H9 (cell line): ENCODE measurements around the gene ZNF667. TPM values are rescaled to one million over a fixed set of nuclear protein-coding genes. Genes with fewer than 3 reads are reported as not detected.

Source experiments
- DNase-seq: peaks from one replicate; pipeline ENCODE4 v3.0.0-alpha.2; 2017
- H2AFZ ChIP-seq: one replicate; pipeline ENCODE4 v1.6.1; 2013; ENCODE audit warnings: mild to moderate bottlenecking, low read length, control low read depth, moderate library complexity
- H2AK5ac ChIP-seq: 2 replicates; pipeline ENCODE4 v1.6.1; 2013; ENCODE audit warnings: low read length, control low read depth, mixed read lengths; ENCODE audit not compliant: insufficient read length
- H2BK120ac ChIP-seq: one replicate; pipeline ENCODE4 v1.6.1; 2013; ENCODE audit warnings: low read depth, mild to moderate bottlenecking, low read length, control low read depth, inconsistent platforms; ENCODE audit not compliant: poor library complexity, severe bottlenecking
- H2BK12ac ChIP-seq: 2 replicates; pipeline ENCODE4 v1.6.1; 2013; ENCODE audit warnings: low read length, control low read depth, mixed read lengths, low read depth; ENCODE audit not compliant: insufficient read length
- H2BK15ac ChIP-seq: 2 replicates; pipeline ENCODE4 v1.6.1; 2013; ENCODE audit warnings: low read depth, low read length, control low read depth
- H2BK20ac ChIP-seq: one replicate; pipeline ENCODE4 v1.6.1; 2013; ENCODE audit warnings: low read depth, mild to moderate bottlenecking, low read length, control low read depth, inconsistent platforms; ENCODE audit not compliant: poor library complexity, severe bottlenecking
- H2BK5ac ChIP-seq: 2 replicates; pipeline ENCODE4 v1.6.1; 2013; ENCODE audit warnings: low read length, control low read depth, mixed read lengths; ENCODE audit not compliant: insufficient read length
- H3K14ac ChIP-seq: 2 replicates; pipeline ENCODE4 v1.6.1; 2013; ENCODE audit warnings: low read length, control low read depth; ENCODE audit not compliant: insufficient read depth
- H3K18ac ChIP-seq: 2 replicates; pipeline ENCODE4 v1.6.1; 2013; ENCODE audit warnings: low read depth, mild to moderate bottlenecking, mixed read lengths, low read length, control low read depth; ENCODE audit not compliant: insufficient read length
- H3K23ac ChIP-seq: 2 replicates; pipeline ENCODE4 v1.6.1; 2013; ENCODE audit warnings: low read length, control low read depth, mixed read lengths, low read depth; ENCODE audit not compliant: insufficient read length
- H3K23me2 ChIP-seq: 2 replicates; pipeline ENCODE4 v1.6.1; 2013; ENCODE audit warnings: low read depth, mild to moderate bottlenecking, mixed read lengths, low read length, control low read depth; ENCODE audit not compliant: insufficient read length, poor library complexity, severe bottlenecking
- H3K27ac ChIP-seq: 2 replicates; pipeline ENCODE4 v1.5.1; 2013; ENCODE audit warnings: low read length, control low read depth, mixed read lengths, low read depth; ENCODE audit not compliant: insufficient read length
- H3K27me3 ChIP-seq: 2 replicates; pipeline ENCODE4 v1.6.1; 2013; ENCODE audit warnings: low read length, control low read depth, inconsistent platforms; ENCODE audit not compliant: insufficient read depth
- H3K4ac ChIP-seq: 2 replicates; pipeline ENCODE4 v1.6.1; 2013; ENCODE audit warnings: low read depth, mild to moderate bottlenecking, control low read depth, inconsistent platforms, low read length, moderate library complexity
- H3K4me1 ChIP-seq: 2 replicates; pipeline ENCODE4 v1.6.1; 2013; ENCODE audit warnings: low read length, control low read depth, inconsistent platforms; ENCODE audit not compliant: insufficient read depth
- H3K4me2 ChIP-seq: 2 replicates; pipeline ENCODE4 v1.6.1; 2013; ENCODE audit warnings: low read length, control low read depth, mixed read lengths; ENCODE audit not compliant: insufficient read length, insufficient read depth
- H3K56ac ChIP-seq: 2 replicates; pipeline ENCODE4 v1.6.1; 2013; ENCODE audit warnings: low read depth, mild to moderate bottlenecking, mixed read lengths, low read length, control low read depth; ENCODE audit not compliant: insufficient read length
- H3K79me1 ChIP-seq: 2 replicates; pipeline ENCODE4 v1.6.1; 2013; ENCODE audit warnings: low read depth, mild to moderate bottlenecking, moderate library complexity, low read length, control low read depth, inconsistent platforms; ENCODE audit not compliant: insufficient read depth, poor library complexity, severe bottlenecking
- H3K79me2 ChIP-seq: 2 replicates; pipeline ENCODE4 v1.6.1; 2013; ENCODE audit warnings: low read length, control low read depth, inconsistent platforms; ENCODE audit not compliant: insufficient read depth
- H3K9ac ChIP-seq: 2 replicates; pipeline ENCODE4 v1.6.1; 2013; ENCODE audit warnings: low read length, control low read depth, mixed read lengths; ENCODE audit not compliant: insufficient read length; ENCODE audit errors: extremely low read depth
- H3K9me3 ChIP-seq: one replicate; pipeline ENCODE4 v1.6.1; 2013; ENCODE audit warnings: low read depth, low read length, inconsistent platforms; ENCODE audit not compliant: control insufficient read depth
- H3T11ph ChIP-seq: one replicate; pipeline ENCODE4 v1.6.1; 2013; ENCODE audit warnings: mild to moderate bottlenecking, low read length, control low read depth, inconsistent platforms
- H4K20me1 ChIP-seq: one replicate; pipeline ENCODE4 v1.6.1; 2013; ENCODE audit not compliant: control insufficient read depth, insufficient read length, insufficient read depth
- H4K5ac ChIP-seq: 2 replicates; pipeline ENCODE4 v1.6.1; 2013; ENCODE audit warnings: low read depth, mild to moderate bottlenecking, mixed read lengths, low read length, control low read depth; ENCODE audit not compliant: insufficient read length
- H4K8ac ChIP-seq: replicated peaks from 2 replicates; pipeline ENCODE4 v1.6.1; 2013; ENCODE audit warnings: low read length, control low read depth, mixed read lengths, low read depth; ENCODE audit not compliant: insufficient read length
- H4K91ac ChIP-seq: 2 replicates; pipeline ENCODE4 v1.6.1; 2013; ENCODE audit warnings: low read depth, mild to moderate bottlenecking, moderate library complexity, mixed read lengths, low read length, control low read depth; ENCODE audit not compliant: insufficient read length
- H3K27ac Mint-ChIP-seq, 3 experiments: 2 replicates in 2 of 3; 3 replicates in 1 of 3; pipeline ENCODE4 v1.8.0; 2020 to 2021; ENCODE audit warnings: mixed read lengths in 3 of 3, mild to moderate bottlenecking in 1 of 3, moderate library complexity in 1 of 3
- H3K27me3 Mint-ChIP-seq: 2 replicates; pipeline ENCODE4 v1.8.0; 2021; ENCODE audit warnings: low read depth, mild to moderate bottlenecking, moderate library complexity, mixed read lengths
- H3K36me3 Mint-ChIP-seq, 3 experiments: 2 replicates in 2 of 3; 3 replicates in 1 of 3; pipeline ENCODE4 v1.8.0; 2020 to 2021; ENCODE audit warnings: low read depth in 3 of 3, mixed read lengths in 3 of 3; ENCODE audit not compliant: insufficient read depth in 1 of 3
- H3K4me1 Mint-ChIP-seq, 2 experiments: 2 replicates each; pipeline ENCODE4 v1.8.0; 2020; ENCODE audit warnings: mixed read lengths in 2 of 2
- H3K4me3 Mint-ChIP-seq, 2 experiments: 2 replicates in 1 of 2; 3 replicates in 1 of 2; pipeline ENCODE4 v1.8.0; 2020 to 2021; ENCODE audit warnings: mild to moderate bottlenecking in 2 of 2, mixed read lengths in 2 of 2, moderate library complexity in 1 of 2
- H3K9me3 Mint-ChIP-seq, 2 experiments: 2 replicates in 1 of 2; 3 replicates in 1 of 2; pipeline ENCODE4 v1.8.0; 2020; ENCODE audit warnings: mild to moderate bottlenecking in 2 of 2, mixed read lengths in 2 of 2, moderate library complexity in 1 of 2
- CTCF ChIP-seq: fragments of 200-600 bp; sonication (generic); conservative IDR thresholded peaks from 3 replicates; pipeline ENCODE4 v1.8.0; 2021; ENCODE audit warnings: antibody characterized with exemption, mild to moderate bottlenecking
- WGBS: extraction: QIAGEN DNeasy Blood & Tissue Kit; methylation state at CpG from one replicate; pipeline ENCODE4 v1.1.7; 2013; ENCODE audit warnings: missing lambda C conversion rate, low lambda C conversion rate, mixed read lengths; ENCODE audit not compliant: insufficient read length; ENCODE audit errors: extremely low coverage; 5-methylcytosine and 5-hydroxymethylcytosine counted together
- total RNA-seq: library from RNA; stranded (reverse); gene quantifications from 2 replicates; pipeline ENCODE4 v1.2.1, GENCODE V29; 2021

ZNF667 gene
- total RNA-seq, 1 experiment from 2014 or later: not detected

- peaks cover 52 to 60% (median 59%) of the 10 kb centered on the region in 3 experiments for H3K36me3 Mint-ChIP-seq
- Histone ChIP-seq H3K23me2 (peaks cover 6% of the 10 kb centered on the region), H3K14ac (no peak overlapping the region), H4K20me1 (no peaks in the 10 kb centered on the region), H2BK5ac (no peak overlapping the region), H4K91ac (no peak overlapping the region), H4K5ac (no peak overlapping the region), H3K18ac (no peak overlapping the region), H2AFZ (no peak overlapping the region), H2BK15ac (no peak overlapping the region), H2BK12ac (no peak overlapping the region), H3K23ac (no peak overlapping the region), H3K4me1 (peaks cover 6% of the 10 kb centered on the region; the same call in 1 of the 2 replicates), H3K9ac (peak overlapping the region; percentile 43), H3K27ac (no peak overlapping the region), H2BK120ac (no peak overlapping the region), H2AK5ac (no peak overlapping the region), H3K4me2 (peak overlapping the region; percentile 81), H4K8ac (no peak overlapping the region), H2BK20ac (no peak overlapping the region), H3T11ph (no peak overlapping the region), H3K56ac (no peak overlapping the region), H3K9me3 (peaks cover 9% of the 10 kb centered on the region), H3K4ac (no peak overlapping the region), H3K27me3 (no peaks in the 10 kb centered on the region), H3K79me1 (no peaks in the 10 kb centered on the region), H3K79me2 (no peaks in the 10 kb centered on the region; the same call in 1 of the 2 replicates)
- H3K4me1 Mint-ChIP-seq: peaks cover 11 to 14% of the 10 kb centered on the region in 2 experiments
- peaks cover 54 to 74% of the 10 kb centered on the region in 2 experiments for H3K9me3 Mint-ChIP-seq
- WGBS: no CpG with 5 or more reads among the region's 9 CpGs
- no peak overlapping the region for H3K27ac Mint-ChIP-seq
- peaks cover 5% of the 10 kb centered on the region for H3K27me3 Mint-ChIP-seq
- no peak for TF ChIP-seq CTCF
- no peak for DNase-seq
- H3K4me3 Mint-ChIP-seq: peak overlapping the region; percentile 89 to 90
These were observed 73.9 kb downstream of the ZNF667 start for GRCh38 chr19:56403261-56403660.
